Limb (tissue), 2 donors: ENCODE data around the gene RHEBL1.

Experiments used
- DNase-seq, 2 donors: peaks; one replicate each; pipeline ENCODE4 v3.0.0-alpha.2; 2016; ENCODE audit errors: extremely low spot score in 2 of 2

RHEBL1 gene

GRCh38 chr12:49037111-49037946, 32.5 kb downstream of the RHEBL1 start:
- no peak for DNase-seq

GRCh38 chr12:49036029-49036428, 33.8 kb downstream of the RHEBL1 start:
- no peak for DNase-seq

- DNase-seq = no peak
Observed at GRCh38 chr12:49034286-49034622, 35.5 kb downstream of the RHEBL1 start.

- no peak for DNase-seq
Observed at GRCh38 chr12:49033611-49034285, 36.0 kb downstream of the RHEBL1 start.

GRCh38 chr12:49032679-49033447, 36.9 kb downstream of the RHEBL1 start:
- no peak for DNase-seq

- no peak for DNase-seq
Observed at GRCh38 chr12:49032276-49032675, 37.5 kb downstream of the RHEBL1 start.

GRCh38 chr12:49031573-49032161, 38.1 kb downstream of the RHEBL1 start:
- DNase-seq = peak in 1 of 2 donors; percentile 13

- DNase-seq = no peak
Observed at GRCh38 chr12:49030714-49031572, 38.8 kb downstream of the RHEBL1 start.

- DNase-seq = no peak
Observed at GRCh38 chr12:49030119-49030518, 39.7 kb downstream of the RHEBL1 start.

GRCh38 chr12:49028666-49029275, 41.0 kb downstream of the RHEBL1 start:
- no peak for DNase-seq

- DNase-seq = no peak
Observed at GRCh38 chr12:49027846-49028555, 41.8 kb downstream of the RHEBL1 start.

GRCh38 chr12:49026678-49027480, 42.9 kb downstream of the RHEBL1 start:
- DNase-seq = no peak

GRCh38 chr12:49026101-49026500, 43.7 kb downstream of the RHEBL1 start:
- no peak for DNase-seq

GRCh38 chr12:49025463-49025862, 44.3 kb downstream of the RHEBL1 start:
- no peak for DNase-seq

GRCh38 chr12:49024543-49024942, 45.2 kb downstream of the RHEBL1 start:
- no peak for DNase-seq

GRCh38 chr12:49023812-49024211, 46.0 kb downstream of the RHEBL1 start:
- no peak for DNase-seq

- DNase-seq = no peak
Observed at GRCh38 chr12:49022558-49023178, 47.1 kb downstream of the RHEBL1 start.

GRCh38 chr12:49021292-49021915, 48.4 kb downstream of the RHEBL1 start:
- DNase-seq = no peak
